Measurements from ENCODE around the gene MKNK1. TPM values are rescaled to one million over a fixed set of nuclear protein-coding genes. Genes with fewer than 3 reads are reported as not detected.

The MKNK1 gene
- total RNA-seq, 1 donor from 2014 or later = 22.6 TPM

GRCh38 chr1:46517010-46517600, 87.0 kb downstream of the MKNK1 start:
- TF ChIP-seq CTCF (IDR thresholded peaks at IDR 0.05; ENCODE audit: insufficient read depth, low read length, poor library complexity, severe bottlenecking) = no peak
- Histone ChIP-seq H3K36me3 (ENCODE audit: control insufficient read depth, insufficient read depth, low read length) (no peaks in the 10 kb centered on the region), H3K4me3 (ENCODE audit: low read depth, low read length) (no peak overlapping the region), H3K27me3 (ENCODE audit: control insufficient read depth, insufficient read depth, low read length) (peaks cover 3% of the 10 kb centered on the region)
- no peak for DNase-seq (ENCODE audit: low read depth)

GRCh38 chr1:46516200-46516950, 87.7 kb downstream of the MKNK1 start:
- Histone ChIP-seq H3K36me3 (ENCODE audit: control insufficient read depth, insufficient read depth, low read length) (no peaks in the 10 kb centered on the region), H3K4me3 (ENCODE audit: low read depth, low read length) (no peak overlapping the region), H3K27me3 (ENCODE audit: control insufficient read depth, insufficient read depth, low read length) (peaks cover 6% of the 10 kb centered on the region)
- no peak for TF ChIP-seq CTCF (IDR thresholded peaks at IDR 0.05; ENCODE audit: insufficient read depth, low read length, poor library complexity, severe bottlenecking)
- no peak for DNase-seq (ENCODE audit: low read depth)

DNA sequence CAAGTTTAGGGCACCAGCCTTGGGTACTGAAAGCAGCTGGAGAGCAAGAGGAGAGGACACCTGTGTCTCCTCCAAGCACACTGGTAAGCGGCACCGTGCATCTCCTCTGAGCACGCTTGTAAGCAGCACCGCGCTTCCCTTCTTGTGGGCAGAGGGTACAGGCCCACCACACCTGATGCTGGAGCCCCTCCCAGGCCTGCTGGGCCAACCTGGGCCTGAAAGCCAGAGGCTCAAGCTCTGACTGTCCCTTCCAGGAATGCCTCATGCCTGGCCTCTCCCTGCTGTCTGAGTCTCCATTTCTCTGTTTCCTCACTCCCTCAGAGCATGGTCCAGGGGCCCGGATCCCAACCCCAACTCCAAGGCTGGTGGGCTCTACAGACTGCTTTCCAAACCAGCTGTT, 88.5 kb downstream of the MKNK1 start:
- Histone ChIP-seq H3K36me3 (ENCODE audit: control insufficient read depth, insufficient read depth, low read length) (no peaks in the 10 kb centered on the region), H3K27me3 (ENCODE audit: control insufficient read depth, insufficient read depth, low read length) (peaks cover 6% of the 10 kb centered on the region), H3K4me3 (ENCODE audit: low read depth, low read length) (no peak overlapping the region)
- no peak for DNase-seq (ENCODE audit: low read depth)
- TF ChIP-seq CTCF (IDR thresholded peaks at IDR 0.05; ENCODE audit: insufficient read depth, low read length, poor library complexity, severe bottlenecking) = no peak

DNA sequence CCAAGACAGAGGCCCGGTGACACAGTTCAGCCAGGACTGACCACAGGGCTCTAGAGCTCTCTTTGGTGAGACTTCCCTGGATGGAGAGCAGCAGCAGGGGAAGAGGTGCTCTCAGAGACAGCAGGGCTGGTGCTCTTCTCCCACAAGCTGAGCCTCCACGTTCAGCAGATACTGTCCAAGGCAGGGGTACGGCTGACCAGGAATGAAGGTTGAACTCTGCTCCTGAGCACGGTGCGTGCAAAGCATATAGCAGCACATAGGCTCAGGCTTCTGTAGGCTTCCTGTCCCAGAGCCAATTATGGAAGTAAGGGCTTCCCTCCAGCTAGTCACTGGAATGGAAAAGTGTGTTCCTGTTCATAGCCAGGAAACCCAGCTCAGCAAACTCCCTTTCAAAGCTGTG, 90.5 kb downstream of the MKNK1 start:
- no peak for DNase-seq (ENCODE audit: low read depth)
- H3K36me3 ChIP-seq (ENCODE audit: control insufficient read depth, insufficient read depth, low read length) = no peaks in the 10 kb centered on the region
- no peak overlapping the region for H3K4me3 ChIP-seq (ENCODE audit: low read depth, low read length)
- TF ChIP-seq CTCF (IDR thresholded peaks at IDR 0.05; ENCODE audit: insufficient read depth, low read length, poor library complexity, severe bottlenecking) = no peak
- H3K27me3 ChIP-seq (ENCODE audit: control insufficient read depth, insufficient read depth, low read length) = peaks cover 6% of the 10 kb centered on the region

GRCh38 chr1:46512792-46513190, 91.3 kb downstream of the MKNK1 start:
- DNase-seq (ENCODE audit: low read depth) = no peak
- TF ChIP-seq CTCF (IDR thresholded peaks at IDR 0.05; ENCODE audit: insufficient read depth, low read length, poor library complexity, severe bottlenecking) = no peak

More at GRCh38 chr1:46512792-46513190, 91.3 kb downstream of the MKNK1 start:
- Histone ChIP-seq H3K4me3 (ENCODE audit: low read depth, low read length) (no peak overlapping the region), H3K36me3 (ENCODE audit: control insufficient read depth, insufficient read depth, low read length) (no peaks in the 10 kb centered on the region), H3K27me3 (ENCODE audit: control insufficient read depth, insufficient read depth, low read length) (peaks cover 6% of the 10 kb centered on the region)
